HG02610 (cell line): Measurements from ENCODE around the gene TMEM154.
A peak's percentile ranks its signal among the peaks of the same experiment; 100 is the strongest.
"Not testable (repeated sequence)": the region's sequence is repeated elsewhere in the genome, so short reads cannot be mapped to it uniquely, and the experiment has no call there.

Experiments used
- ATAC-seq: cut with Tn5 transposase; IDR thresholded peaks from one replicate; pipeline ENCODE4 v1.9.1; 2021; ENCODE audit warnings: mild to moderate bottlenecking, moderate library complexity; ENCODE audit not compliant: unreplicated experiment

Gene TMEM154

DNA sequence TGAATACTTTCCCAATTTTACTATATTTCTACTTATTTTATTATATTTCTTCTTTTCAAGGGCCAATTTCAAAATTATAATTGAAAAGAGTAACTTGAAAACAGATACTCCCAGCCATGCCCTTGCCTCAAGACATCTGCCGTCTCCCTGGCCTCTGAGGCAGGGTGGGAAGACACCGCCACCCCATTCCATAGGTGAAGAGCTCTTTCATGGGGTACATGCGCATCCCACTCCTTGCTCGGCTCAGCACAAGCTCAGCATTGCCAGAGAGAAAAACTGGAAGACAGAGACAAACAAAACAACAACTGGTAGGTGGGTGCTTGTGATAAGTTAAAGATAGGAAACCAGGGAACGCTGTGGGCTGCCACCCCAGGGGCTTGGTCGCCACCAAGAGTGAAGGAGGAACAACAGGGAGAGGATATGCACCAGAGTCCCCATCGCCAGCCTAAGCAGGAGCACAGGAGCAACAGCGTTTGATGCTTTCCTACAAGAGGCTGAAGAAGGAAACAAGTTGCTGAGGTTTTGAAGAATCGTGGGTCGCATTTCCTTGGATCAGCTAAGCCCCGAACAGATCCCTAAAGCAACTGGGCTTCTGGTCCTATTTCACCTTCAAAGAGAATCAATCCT lies 11.3 kb downstream of the TMEM154 start:
- ATAC-seq, result no peak

DNA sequence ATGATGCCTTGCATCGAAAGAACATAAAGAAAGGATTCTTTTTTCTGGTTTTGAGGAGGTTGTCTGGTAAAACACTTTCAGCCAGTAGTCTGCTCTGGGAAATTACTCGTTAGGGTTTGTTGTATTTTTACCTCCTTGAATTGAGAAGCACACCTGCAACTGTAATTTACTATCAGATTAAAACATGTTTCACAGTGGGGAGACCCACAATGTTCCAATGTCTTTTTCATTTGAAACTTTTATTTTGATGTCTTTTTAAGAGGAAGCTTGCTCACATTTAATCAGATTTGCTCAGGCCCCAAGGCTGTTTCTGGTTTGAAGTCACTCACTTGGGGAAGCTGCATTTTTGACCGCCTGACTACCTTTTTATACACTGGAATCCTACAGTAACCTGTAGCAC lies 12.0 kb downstream of the TMEM154 start:
- ATAC-seq, result no peak

DNA sequence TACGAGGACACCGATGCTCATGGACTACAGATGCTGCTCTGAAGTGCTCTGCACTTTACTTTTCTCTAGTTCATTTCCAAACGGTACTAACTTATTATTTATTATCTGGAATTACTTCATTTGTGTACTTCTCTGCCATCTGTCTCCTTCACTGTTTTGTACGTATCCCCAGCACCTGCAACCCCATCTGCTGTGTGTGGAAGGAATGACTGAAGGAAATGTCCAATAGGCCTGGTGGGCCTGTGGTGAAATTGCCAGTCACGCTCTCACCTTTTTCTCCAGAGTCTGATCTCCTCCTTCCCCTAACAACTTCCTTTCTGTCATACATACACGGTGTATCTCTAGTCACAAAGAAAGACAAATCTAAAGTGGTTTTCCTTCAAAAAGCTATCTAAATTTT lies 12.9 kb downstream of the TMEM154 start:
- ATAC-seq, result no peak

DNA sequence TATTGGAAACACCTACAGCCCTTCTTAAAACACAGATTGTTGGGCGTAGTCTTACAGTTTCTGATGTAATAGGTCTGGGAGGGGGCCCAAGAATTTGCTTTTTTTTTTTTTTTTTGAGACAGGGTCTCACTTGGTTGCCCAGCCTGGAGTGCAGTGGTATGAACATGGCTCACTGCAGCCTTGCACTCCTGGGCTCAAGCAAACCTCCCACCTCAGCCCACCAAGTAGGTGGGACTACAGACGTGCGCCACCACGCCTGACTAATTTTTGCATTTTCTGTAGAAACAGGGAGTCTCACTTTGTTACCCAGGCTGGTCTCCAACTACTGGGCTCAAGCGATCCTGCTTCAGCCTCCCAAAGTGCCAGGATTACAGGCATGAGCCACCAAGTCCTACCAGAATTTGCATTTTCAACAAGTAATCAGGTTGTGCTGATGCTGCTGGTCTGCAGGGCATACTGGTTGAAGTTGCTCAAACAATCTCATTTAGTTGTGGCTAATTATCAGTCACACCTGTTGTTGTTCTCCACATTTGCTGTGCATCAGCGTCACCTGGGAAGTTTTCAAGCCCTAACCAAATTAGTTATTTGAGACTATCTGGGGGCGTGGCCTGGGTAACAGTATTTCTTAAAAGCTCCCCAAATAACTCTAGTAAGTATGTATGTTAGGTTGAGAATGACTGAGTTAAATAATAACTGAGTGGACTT lies 14.0 kb downstream of the TMEM154 start:
- no peak for ATAC-seq

DNA sequence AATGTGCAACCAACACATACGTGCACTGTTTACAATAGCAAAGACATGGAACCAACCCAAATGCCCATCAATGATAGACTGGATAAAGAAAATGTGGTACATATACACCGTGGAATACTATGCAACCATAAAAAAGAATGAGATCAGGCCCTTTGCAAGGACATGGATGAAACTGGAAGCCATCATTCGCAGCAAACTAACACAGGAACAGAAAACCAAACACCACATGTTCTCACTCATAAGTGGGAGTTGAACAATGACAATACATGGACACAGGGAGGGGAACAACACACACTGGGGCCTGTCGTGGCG lies 15.8 kb downstream of the TMEM154 start:
- ATAC-seq, result not testable (repeated sequence)

DNA sequence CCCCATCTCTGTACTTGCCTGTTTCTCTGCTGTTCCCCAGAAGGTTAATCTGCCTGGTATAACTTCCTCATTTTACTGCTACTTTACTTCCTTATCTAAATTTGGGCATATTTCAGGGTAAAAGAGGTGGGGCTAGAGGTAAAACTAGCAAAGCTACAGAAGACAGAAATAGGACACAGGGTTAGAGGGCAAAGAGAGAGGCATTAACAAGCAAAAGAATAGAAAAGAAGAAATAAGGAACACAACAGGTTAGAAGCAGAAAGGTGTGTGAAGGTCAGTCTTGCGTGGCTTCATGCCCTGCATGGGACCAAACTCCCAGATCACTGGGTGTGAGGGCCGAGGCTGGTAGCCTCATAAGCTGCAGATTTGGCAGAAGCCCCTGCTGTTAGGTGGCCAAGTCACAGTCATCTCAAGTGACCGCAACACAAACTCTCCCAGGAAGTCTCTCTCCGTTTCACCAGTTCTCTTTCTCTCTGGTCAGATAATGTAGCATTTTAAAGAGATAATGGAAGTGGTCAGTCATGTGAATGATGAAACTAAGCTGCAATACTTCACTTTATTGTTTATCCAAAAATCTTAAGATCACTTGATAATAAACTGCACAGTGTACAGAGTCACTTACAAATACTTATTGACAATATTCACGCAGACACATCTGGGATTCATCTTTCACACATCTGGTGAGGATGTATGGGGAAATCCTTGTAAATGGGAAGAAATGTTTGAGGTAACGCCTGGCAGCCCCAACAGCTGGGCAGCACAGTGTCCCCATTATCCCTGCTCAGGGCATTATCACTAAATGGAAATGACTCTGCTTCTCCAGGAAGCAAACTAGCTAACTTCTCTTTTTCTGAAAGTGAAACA lies 16.4 kb downstream of the TMEM154 start:
- ATAC-seq, result peak; percentile 64

DNA sequence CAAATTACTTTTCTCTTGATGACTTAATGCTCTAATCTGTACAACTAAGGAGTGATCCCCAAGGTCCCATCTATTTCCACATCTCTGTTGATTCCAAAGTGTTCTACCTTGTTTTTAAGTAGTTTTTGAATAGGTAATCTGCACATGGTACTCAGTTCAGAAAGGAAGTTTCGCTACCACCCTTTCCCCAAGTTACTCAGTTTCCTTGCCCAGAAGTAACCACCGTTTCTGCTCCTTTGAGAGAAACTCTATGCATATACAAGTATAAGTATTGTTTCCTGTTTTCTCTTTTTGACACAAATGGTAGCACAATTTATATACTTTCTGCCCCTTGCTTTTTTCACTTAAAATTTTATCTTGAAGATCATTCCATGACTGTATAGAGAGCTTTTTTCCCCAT lies 18.1 kb downstream of the TMEM154 start:
- ATAC-seq, result no peak

DNA sequence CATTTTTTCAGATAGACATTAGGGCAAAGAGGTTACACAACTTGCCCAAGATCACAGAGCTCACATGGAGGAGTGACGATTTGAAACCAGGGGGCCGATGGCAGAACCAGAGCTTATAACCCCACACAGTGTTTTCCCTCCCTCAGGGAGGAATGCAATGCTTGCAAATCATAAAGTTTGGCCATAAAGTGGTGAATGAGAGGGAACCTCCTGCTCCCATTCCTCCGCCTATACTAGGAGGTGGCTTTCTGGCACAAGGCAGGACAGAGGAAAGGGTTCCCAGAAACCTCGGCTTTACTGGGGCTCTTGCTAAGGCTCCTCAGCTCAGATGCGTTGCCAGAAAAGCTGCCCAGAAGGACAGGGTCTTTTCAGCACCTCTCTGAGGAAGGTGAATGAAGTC lies 19.3 kb downstream of the TMEM154 start:
- ATAC-seq, result no peak

DNA sequence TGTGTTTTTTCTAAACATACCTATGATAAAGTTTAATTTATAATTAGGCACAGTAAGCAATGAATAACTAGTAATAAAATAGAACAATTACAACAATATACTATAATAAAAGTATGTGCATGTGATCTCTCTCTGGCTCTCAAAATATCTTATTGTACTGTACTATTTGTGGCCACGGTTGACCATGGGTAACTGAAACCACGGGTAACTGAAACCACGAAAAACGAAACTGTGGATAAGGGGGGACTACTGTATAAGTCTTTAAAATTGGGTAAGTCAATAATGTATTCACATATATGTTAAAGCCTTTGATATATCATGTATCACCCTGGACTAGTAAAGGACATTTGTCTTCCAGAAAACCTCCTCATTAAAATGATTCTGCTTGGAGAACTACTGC lies 20.0 kb downstream of the TMEM154 start:
- ATAC-seq, result no peak

DNA sequence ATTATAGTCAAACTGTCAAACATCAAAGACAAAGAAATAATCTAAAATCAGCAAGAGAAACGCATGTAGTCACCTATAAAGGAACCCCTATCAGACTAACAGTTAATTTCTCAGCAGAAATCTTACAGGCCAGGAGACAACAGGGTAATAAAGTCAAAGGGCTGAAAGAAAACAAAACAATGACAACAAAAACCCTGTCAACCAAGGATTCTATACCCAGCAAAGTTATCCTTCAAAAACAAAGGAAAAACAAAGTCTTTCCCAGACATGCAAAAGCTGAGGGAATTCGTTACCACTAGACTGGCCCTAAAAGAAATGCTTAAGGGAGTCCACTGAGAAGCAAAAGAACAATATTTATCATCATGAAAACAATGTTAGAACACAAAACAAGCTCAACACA lies 22.1 kb downstream of the TMEM154 start:
- ATAC-seq, result no peak

DNA sequence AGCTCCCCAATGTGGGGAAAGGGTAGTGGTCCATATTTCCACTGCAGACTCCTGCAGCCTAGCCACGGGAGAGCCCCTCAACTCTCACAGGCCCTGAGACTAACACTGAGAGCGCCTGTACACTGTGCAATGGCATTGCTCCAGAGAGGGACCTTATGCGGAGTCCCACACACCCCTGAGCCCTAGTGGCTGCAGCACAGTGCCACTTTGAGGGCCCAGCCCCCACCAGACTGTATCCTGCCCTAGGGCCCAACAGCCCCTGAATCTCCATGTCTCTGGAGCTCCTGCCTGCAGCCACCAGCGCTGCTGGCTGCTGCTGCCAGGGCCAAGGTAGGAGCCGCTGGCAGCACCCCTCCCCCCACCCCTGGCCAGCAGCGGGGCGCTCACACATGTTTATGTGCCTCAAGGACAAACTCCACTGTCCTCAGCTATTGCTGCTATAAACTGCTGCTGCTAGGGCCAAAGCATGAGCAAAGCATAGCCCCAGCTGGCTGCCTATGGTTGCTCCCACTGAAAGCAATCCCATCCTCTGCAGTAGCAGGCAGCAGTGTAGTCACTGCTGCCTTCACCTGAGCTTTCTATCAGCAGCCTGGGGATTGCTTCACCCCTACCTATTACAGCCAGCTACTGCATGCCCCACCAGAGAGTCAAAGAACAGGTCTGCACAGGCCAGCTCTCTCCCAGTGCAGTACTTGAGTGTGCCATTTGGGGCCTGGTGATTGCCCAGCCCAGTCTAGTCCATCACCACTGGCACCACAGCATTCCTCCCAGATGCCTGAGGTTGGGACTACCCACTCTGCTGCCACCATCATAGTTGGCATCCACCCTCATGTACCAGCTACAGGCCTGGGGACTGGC lies 24.3 kb downstream of the TMEM154 start:
- no peak for ATAC-seq

DNA sequence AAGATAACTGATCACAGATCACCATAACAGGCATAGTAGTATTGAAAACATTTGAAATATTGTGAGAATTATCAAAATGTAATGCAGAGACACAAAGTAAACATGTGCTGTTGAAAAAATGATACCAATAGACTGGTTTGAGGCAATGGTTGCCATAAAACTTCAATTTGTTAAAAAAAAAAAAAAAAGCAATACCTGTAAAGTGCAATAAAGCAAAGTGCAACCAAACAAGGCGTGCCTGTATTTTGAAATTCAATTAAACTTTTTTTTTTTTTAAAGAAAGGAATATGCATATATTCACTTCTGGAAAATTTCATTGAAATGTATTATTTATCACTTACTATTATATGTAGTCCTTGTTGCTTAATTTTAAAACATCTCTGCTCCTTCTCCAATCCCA lies 27.7 kb downstream of the TMEM154 start:
- ATAC-seq, result no peak

DNA sequence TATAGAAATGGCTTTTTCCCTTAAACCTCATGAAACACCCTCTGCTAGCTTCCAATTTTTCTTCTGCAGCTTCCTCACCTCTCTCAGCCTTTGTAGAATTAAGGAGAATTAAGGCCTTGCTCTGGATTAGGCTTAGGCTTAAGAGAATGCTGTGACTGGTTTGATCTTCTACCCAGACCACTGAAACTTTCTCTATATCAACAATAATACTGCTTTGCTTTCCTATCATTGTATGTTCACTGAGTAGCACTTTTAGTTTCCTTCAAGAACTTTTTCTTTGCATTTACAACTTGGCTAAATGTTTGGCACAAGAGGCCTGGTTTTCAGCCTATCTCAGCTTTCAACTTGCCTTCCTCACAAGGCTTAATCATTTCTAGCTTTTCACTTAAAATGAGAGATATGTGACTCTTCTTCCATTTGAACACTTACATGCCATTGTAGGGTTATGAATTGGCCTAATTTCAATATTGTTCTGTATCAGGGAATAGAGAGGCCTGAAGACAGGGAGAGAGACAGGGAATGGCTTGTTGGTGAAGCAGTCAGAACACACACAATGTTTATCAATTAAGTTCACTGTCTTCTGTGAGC lies 28.2 kb downstream of the TMEM154 start:
- no peak for ATAC-seq

DNA sequence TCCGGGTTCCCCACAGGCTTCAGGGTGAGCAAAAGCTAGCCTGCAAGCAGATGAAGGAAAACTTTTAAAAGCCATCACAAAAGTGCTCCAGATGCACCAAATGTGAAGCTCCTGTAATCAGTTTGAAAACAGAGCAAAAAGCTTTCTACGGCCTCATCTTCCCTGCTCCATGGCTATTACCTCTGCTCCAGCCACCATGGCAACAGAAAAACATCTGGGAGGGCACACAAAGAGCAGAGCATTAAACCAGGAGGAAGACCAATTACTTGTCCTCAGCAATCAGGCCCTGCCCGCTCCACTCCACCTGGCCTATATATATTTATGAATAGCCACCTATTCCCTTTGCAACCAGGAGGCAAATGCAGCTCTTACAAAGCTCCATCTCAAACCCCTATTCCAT lies 33.6 kb downstream of the TMEM154 start:
- no peak for ATAC-seq

DNA sequence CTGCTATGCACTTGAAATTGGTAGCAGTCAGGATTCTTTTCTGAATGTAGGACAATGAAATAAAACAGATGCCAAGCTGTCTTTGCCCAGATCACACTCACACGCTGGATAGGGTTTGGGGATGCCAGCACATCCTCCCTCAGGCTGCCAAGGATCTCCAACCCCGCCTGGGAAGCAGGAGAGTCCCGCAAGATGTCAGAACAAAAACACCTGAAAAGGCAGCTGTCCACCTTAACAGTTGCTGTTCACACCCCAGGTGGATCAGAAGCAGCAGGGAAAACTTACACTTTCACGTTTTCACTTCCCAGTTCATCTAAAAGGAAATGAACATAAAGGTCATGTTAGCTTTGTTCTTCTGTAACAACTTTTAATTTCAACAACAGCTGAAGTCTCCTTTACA lies 35.7 kb downstream of the TMEM154 start:
- no peak for ATAC-seq

DNA sequence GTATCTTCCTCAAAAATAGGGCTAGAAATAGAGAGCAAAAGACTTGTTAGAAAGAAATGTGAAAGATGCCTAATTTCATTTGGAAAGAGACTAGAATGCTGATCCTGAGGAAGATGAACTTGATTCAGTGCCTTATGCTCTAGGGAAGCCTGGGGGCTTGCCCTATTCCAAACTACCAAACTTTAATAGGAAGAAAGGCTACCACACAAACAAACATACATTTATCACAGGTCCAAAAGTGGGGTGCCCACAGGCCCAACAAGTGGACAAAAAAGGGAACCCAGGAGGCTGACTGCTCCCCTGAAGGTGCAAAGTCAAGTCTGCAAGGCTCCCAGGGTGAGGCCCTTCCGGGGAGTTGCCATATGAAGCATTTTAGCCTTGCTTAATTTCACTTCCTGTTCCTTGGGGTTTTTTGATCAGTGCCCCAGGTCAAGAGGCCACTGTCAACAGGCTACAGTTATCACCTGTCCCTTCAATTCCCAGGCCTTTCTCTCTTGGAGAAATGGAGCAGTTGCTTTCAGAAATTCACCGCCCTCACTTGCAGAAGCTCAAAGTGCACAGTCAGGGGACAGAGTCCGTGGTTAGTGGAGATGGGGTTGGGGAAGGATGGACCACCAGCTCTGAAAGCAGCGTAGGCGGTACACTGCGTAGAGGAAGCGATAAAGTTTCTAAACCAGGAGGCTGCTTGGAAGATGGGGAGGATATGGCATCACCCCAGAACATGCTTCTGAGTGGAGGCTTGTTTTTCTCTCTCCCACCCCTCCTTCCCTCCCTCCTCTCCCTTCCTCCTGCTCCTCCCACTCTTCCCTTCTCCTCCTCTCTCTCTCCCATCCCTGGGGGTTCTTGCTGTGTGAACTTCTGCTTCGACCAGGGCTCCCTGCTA lies 36.4 kb downstream of the TMEM154 start:
- peak; percentile 93 for ATAC-seq

DNA sequence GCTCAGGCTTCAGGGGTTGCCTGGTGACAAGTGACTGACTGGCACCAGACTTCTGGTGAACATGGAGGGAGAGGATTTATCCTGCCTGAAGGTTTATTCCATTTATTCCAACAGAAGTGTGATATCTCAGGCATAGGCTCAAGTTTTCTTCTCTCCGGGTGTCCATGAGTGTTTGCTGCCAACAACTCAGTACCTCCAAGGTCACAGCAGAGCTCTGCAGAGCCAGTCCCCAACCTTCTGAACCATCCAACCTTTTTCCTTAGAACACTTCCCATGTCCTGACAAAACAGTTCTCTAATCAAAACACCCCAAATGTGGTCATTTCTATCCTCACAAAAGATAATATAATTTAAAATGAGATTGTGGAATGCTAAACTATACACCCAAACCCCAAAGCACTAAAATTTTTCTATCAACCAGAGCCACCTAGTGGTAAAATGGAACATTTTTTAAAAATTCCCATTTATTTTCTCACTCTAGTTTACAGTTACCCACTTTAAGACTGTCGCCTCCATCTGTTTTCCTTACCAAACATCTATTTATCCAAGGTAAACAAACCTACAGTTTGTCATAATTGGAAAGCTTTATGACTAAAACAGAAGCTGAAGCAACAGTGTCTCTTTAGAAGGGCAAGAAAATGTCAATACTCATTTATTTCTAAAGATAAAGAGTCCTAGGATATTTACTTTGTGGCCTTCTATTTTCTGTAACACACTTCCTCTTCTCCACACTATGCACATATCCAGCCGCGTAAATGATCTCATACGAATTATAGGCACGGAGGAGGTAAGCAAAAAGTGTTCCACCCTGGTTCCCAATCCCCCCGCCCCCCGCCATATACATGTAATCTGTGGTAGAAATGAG lies 39.5 kb downstream of the TMEM154 start:
- no peak for ATAC-seq

DNA sequence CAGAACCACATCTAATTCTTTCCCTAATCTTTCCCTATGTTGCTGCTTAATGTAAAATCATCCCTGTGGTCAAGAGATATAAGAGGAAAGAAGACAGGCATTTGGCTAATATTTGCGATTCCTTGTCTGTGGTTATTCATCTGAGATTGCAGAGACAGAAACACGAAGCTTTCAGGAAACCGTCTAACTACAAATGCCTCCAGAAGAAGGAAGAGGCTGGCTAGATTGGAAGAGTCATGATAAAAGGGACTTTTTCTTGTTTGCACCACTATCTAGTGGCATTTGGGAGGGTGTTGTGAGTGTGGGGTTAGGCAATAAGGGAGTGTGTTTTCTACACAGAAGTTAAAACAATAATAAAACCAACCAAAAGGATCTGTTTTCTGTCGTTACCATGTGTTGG lies 43.9 kb downstream of the TMEM154 start:
- ATAC-seq, result no peak
